H1 (cell line): ENCODE results near the gene AP3B2. TPM values are rescaled to one million over a fixed set of nuclear protein-coding genes. Genes with fewer than 3 reads are reported as not detected.
A peak's percentile ranks its signal among the peaks of the same experiment; 100 is the strongest.

Experiments
- CTCF ChIA-PET: fragments of 300-600 bp; sonication (Branson Sonifier 250); formaldehyde crosslinking; loops from one replicate; lab custom pipeline; 2021; ENCODE audit not compliant: partially characterized antibody; lab: Charles Lee
- POLR2A ChIA-PET: fragments of 300-600 bp; sonication (Branson Sonifier 250); formaldehyde crosslinking; loops from one replicate; lab custom pipeline; 2021; ENCODE audit warnings: inconsistent platforms; ENCODE audit not compliant: partially characterized antibody; lab: Charles Lee
- DNase-seq, 2 experiments: peaks; one replicate each; pipeline versions ENCODE4 v3.0.0 to v3.0.0-alpha.2; 2010 to 2022; ENCODE audit warnings: low spot score in 2 of 2, low read depth in 1 of 2, mixed read lengths in 1 of 2
- FAIRE-seq: peaks from 2 replicates; lab custom pipeline; 2011; peaks lifted over from hg19 to GRCh38; lab: Jason Lieb, UNC
- H2AFZ ChIP-seq: 2 replicates; pipeline ENCODE4 v1.8.1; 2012; ENCODE audit warnings: low read length, inconsistent platforms
- H2AK5ac ChIP-seq: 2 replicates; pipeline ENCODE4 v1.6.1; 2013; ENCODE audit warnings: low read depth, low read length
- H2BK120ac ChIP-seq: replicated peaks from 2 replicates; pipeline ENCODE3; 2013; ENCODE audit warnings: low read depth, low read length, inconsistent platforms
- H2BK12ac ChIP-seq: 2 replicates; pipeline ENCODE4 v1.6.1; 2013; ENCODE audit warnings: low read depth, low read length
- H2BK15ac ChIP-seq: 2 replicates; pipeline ENCODE4 v1.6.1; 2013; ENCODE audit warnings: low read length
- H2BK20ac ChIP-seq: 2 replicates; pipeline ENCODE4 v1.6.1; 2013; ENCODE audit warnings: low read length
- H2BK5ac ChIP-seq: 2 replicates; pipeline ENCODE4 v1.6.1; 2013; ENCODE audit warnings: low read depth, low read length
- H3K14ac ChIP-seq: 2 replicates; pipeline ENCODE4 v1.6.1; 2013; ENCODE audit warnings: inconsistent platforms; ENCODE audit not compliant: insufficient read length
- H3K18ac ChIP-seq: 2 replicates; pipeline ENCODE4 v1.6.1; 2013; ENCODE audit warnings: low read length; ENCODE audit errors: extremely low read depth
- H3K23ac ChIP-seq: 2 replicates; pipeline ENCODE4 v1.6.1; 2013; ENCODE audit warnings: inconsistent platforms; ENCODE audit not compliant: insufficient read length
- H3K23me2 ChIP-seq: 2 replicates; pipeline ENCODE4 v1.6.1; 2013; ENCODE audit warnings: low read depth, low read length
- H3K27ac ChIP-seq: 2 replicates; pipeline ENCODE4 v1.6.1; 2011; ENCODE audit warnings: low read depth, low read length, inconsistent platforms
- H3K27me3 ChIP-seq, 4 experiments: replicated peaks in 1 of 4; 1 replicate in 1 of 4; 2 replicates in 3 of 4; pipeline versions ENCODE4 v1.6.1 to v1.8.1; 2011 to 2013; ENCODE audit warnings: low read length in 3 of 4, mild to moderate bottlenecking in 3 of 4, inconsistent platforms in 2 of 4, mixed read lengths in 2 of 4, moderate library complexity in 1 of 4; ENCODE audit not compliant: control insufficient read depth in 3 of 4, insufficient read depth in 3 of 4; ENCODE audit errors: extremely low read depth in 1 of 4
- H3K36me3 ChIP-seq, 4 experiments: 2 replicates each; pipeline versions ENCODE4 v1.6.1 to v1.8.1; 2011 to 2013; ENCODE audit warnings: mild to moderate bottlenecking in 4 of 4, low read length in 3 of 4, moderate library complexity in 2 of 4, control low read depth in 1 of 4, inconsistent platforms in 1 of 4; ENCODE audit not compliant: insufficient read depth in 4 of 4, control insufficient read depth in 2 of 4
- H3K4ac ChIP-seq: replicated peaks from 2 replicates; pipeline ENCODE3; 2013; ENCODE audit warnings: low read length, low read depth, mixed read lengths, inconsistent platforms; ENCODE audit not compliant: insufficient read length
- H3K4me1 ChIP-seq, 4 experiments: replicated peaks in 1 of 4; 1 replicate in 1 of 4; 2 replicates in 3 of 4; pipeline versions ENCODE4 v1.6.1 to v1.8.1; 2011 to 2013; ENCODE audit warnings: low read length in 3 of 4, inconsistent platforms in 2 of 4, mixed read lengths in 1 of 4; ENCODE audit not compliant: insufficient read depth in 4 of 4, control insufficient read depth in 3 of 4
- H3K4me2 ChIP-seq, 2 experiments: 2 replicates each; pipeline versions ENCODE4 v1.6.1 to v1.8.1; 2011 to 2013; ENCODE audit warnings: low read depth in 2 of 2, low read length in 2 of 2, control low read depth in 1 of 2, inconsistent platforms in 1 of 2, mild to moderate bottlenecking in 1 of 2; ENCODE audit not compliant: insufficient read depth in 1 of 2
- H3K4me3 ChIP-seq, 4 experiments: fragments of 200-600, 300-600 bp in 1 of 4; sonication (generic), shearing (Covaris generic), sonication (Bioruptor Twin) in 1 of 4; 2 replicates each; pipeline versions ENCODE4 v1.5.1 to v1.8.1; 2011 to 2016; ENCODE audit warnings: low read length in 4 of 4, low read depth in 3 of 4, control low read depth in 2 of 4, inconsistent platforms in 2 of 4, mild to moderate bottlenecking in 2 of 4, mixed read lengths in 1 of 4, moderate library complexity in 1 of 4; ENCODE audit not compliant: insufficient read depth in 2 of 4; ENCODE audit errors: extremely low read depth in 1 of 4
- H3K56ac ChIP-seq: replicated peaks from 2 replicates; pipeline ENCODE3; 2013; ENCODE audit warnings: low read depth, mild to moderate bottlenecking, mixed read lengths, low read length, inconsistent platforms; ENCODE audit not compliant: insufficient read length
- H3K79me1 ChIP-seq: 2 replicates; pipeline ENCODE4 v1.6.1; 2013; ENCODE audit warnings: low read depth, low read length, control low read depth
- H3K79me2 ChIP-seq, 2 experiments: 2 replicates each; pipeline versions ENCODE4 v1.6.1 to v1.8.1; 2012 to 2013; ENCODE audit warnings: low read length in 2 of 2, mild to moderate bottlenecking in 2 of 2, inconsistent platforms in 1 of 2; ENCODE audit not compliant: insufficient read depth in 2 of 2, control insufficient read depth in 1 of 2
- H3K9ac ChIP-seq, 4 experiments: replicated peaks in 1 of 4; 1 replicate in 1 of 4; 2 replicates in 3 of 4; pipeline versions ENCODE4 v1.6.1 to v1.8.1; 2011 to 2013; ENCODE audit warnings: low read depth in 3 of 4, low read length in 3 of 4, control low read depth in 2 of 4, mild to moderate bottlenecking in 2 of 4, moderate library complexity in 2 of 4, inconsistent platforms in 1 of 4; ENCODE audit errors: extremely low read depth in 1 of 4
- H3K9me3 ChIP-seq, 2 experiments: 2 replicates each; pipeline versions ENCODE4 v1.6.1 to v1.8.1; 2012 to 2013; ENCODE audit warnings: mild to moderate bottlenecking in 2 of 2, moderate library complexity in 2 of 2, control low read depth in 1 of 2, inconsistent platforms in 1 of 2, low read depth in 1 of 2, low read length in 1 of 2, mixed read lengths in 1 of 2; ENCODE audit not compliant: insufficient read depth in 2 of 2
- H4K20me1 ChIP-seq, 2 experiments: replicated peaks in 1 of 2; 2 replicates each; pipeline versions ENCODE3 to v1.8.1; 2011 to 2013; ENCODE audit warnings: inconsistent platforms in 2 of 2, low read length in 2 of 2, mild to moderate bottlenecking in 1 of 2; ENCODE audit not compliant: insufficient read depth in 2 of 2, control insufficient read depth in 1 of 2
- H4K5ac ChIP-seq: 2 replicates; pipeline ENCODE4 v1.6.1; 2013; ENCODE audit warnings: low read length, low read depth, mixed read lengths, inconsistent platforms; ENCODE audit not compliant: insufficient read length
- H4K8ac ChIP-seq: 2 replicates; pipeline ENCODE4 v1.8.0; 2013; ENCODE audit warnings: mild to moderate bottlenecking, moderate library complexity, low read length, inconsistent platforms; ENCODE audit not compliant: insufficient read depth; ENCODE audit errors: extremely low read depth
- H4K91ac ChIP-seq: replicated peaks from 2 replicates; pipeline ENCODE3; 2013; ENCODE audit warnings: low read length, mixed read lengths, inconsistent platforms; ENCODE audit not compliant: insufficient read length
- CREB1 ChIP-seq: IDR thresholded peaks from 2 replicates; pipeline ENCODE4 v1.6.1; 2012; ENCODE audit warnings: inconsistent platforms
- CTBP2 ChIP-seq: IDR thresholded peaks from 2 replicates; pipeline ENCODE4 v1.7.0; 2011; ENCODE audit warnings: borderline replicate concordance, mild to moderate bottlenecking, moderate library complexity, mixed read lengths, low read length; ENCODE audit not compliant: insufficient read depth, insufficient read length
- KDM1A ChIP-seq: fragments of 200-600, 300-600 bp; sonication (generic); IDR thresholded peaks from 2 replicates; pipeline ENCODE4 v1.7.1; 2016; ENCODE audit warnings: mild to moderate bottlenecking, low read length, borderline replicate concordance
- NANOG ChIP-seq: IDR thresholded peaks from 2 replicates; pipeline ENCODE4 v1.6.1; 2011; ENCODE audit warnings: low read length, low read depth, mild to moderate bottlenecking, inconsistent platforms; ENCODE audit not compliant: insufficient read depth, poor library complexity, severe bottlenecking
- NRF1 ChIP-seq: IDR thresholded peaks from 2 replicates; pipeline ENCODE4 v1.6.1; 2011; ENCODE audit warnings: mild to moderate bottlenecking, low read depth, low read length, improper control_type of control experiment
- RNF2 ChIP-seq: fragments of 200-900, 300-1000 bp; sonication (generic); IDR thresholded peaks from 2 replicates; pipeline ENCODE4 v1.7.1; 2016; ENCODE audit warnings: borderline replicate concordance, low read depth, mild to moderate bottlenecking, antibody characterized with exemption, low read length; ENCODE audit not compliant: poor library complexity, severe bottlenecking; ENCODE audit errors: missing control alignments
- RXRA ChIP-seq: IDR thresholded peaks from 2 replicates; pipeline ENCODE4 v1.6.1; 2011; ENCODE audit warnings: low read depth, mild to moderate bottlenecking, low read length, moderate library complexity; ENCODE audit not compliant: insufficient read depth
- SP1 ChIP-seq: IDR thresholded peaks from 2 replicates; pipeline ENCODE4 v1.6.1; 2011; ENCODE audit warnings: low read depth, low read length
- TAF1 ChIP-seq: IDR thresholded peaks from 2 replicates; pipeline ENCODE4 v1.6.1; 2011; ENCODE audit warnings: mild to moderate bottlenecking, low read depth, low read length
- WGBS, 2 experiments: shearing (Covaris generic) in 1 of 2; methylation state at CpG; one replicate each; pipeline versions ENCODE4 v1.1.6 to v1.1.7; 2013 to 2015; ENCODE audit warnings: low lambda C conversion rate in 2 of 2, mixed read lengths in 2 of 2, inconsistent platforms in 1 of 2, low coverage in 1 of 2, missing lambda C conversion rate in 1 of 2; ENCODE audit not compliant: insufficient replicate concordance in 2 of 2, insufficient coverage in 1 of 2, insufficient read length in 1 of 2; ENCODE audit errors: extremely low coverage in 1 of 2, missing lambda C conversion rate in 1 of 2; 5-methylcytosine and 5-hydroxymethylcytosine counted together
- polyA plus RNA-seq, 7 experiments: library from polyadenylated mRNA; depleted of rRNA in 3 of 7; stranded (reverse) in 5 of 7; unstranded in 2 of 7; fragments of >200 nt in 5 of 7; fragments of 200-250 nt in 2 of 7; gene quantifications; 1 replicate in 5 of 7; 2 replicates in 1 of 7; 4 replicates in 1 of 7; pipeline versions ENCODE4 v1.2.1 to v1.2.3, GENCODE V29; 2011 to 2013; ENCODE audit warnings: missing spikeins in 2 of 7, mixed read lengths in 2 of 7
- total RNA-seq: library from RNA; stranded (reverse); fragmentation: NEBNext Ultra II Directional; extraction: Animal tissue kit (Norgen Biotek cat#: 25700); gene quantifications from 2 replicates; pipeline ENCODE4 v1.2.1, GENCODE V29; 2021
- TF ChIP-seq, protein P1 (sequence below): IDR thresholded peaks from 2 replicates; pipeline ENCODE4 v1.6.1; 2011; ENCODE audit warnings: low read length, improper control_type of control experiment
- TF ChIP-seq, protein P2 (sequence below): IDR thresholded peaks from 2 replicates; pipeline ENCODE4 v1.6.1; 2011; ENCODE audit warnings: low read depth, mild to moderate bottlenecking, low read length; ENCODE audit not compliant: insufficient read depth

Gene AP3B2
- total and polyA plus RNA-seq, 2 of the 8 experiments (the other 6 are each of a cell fraction or from before 2014, with no cell fraction given) = 21.8 to 25.7 TPM

DNA sequence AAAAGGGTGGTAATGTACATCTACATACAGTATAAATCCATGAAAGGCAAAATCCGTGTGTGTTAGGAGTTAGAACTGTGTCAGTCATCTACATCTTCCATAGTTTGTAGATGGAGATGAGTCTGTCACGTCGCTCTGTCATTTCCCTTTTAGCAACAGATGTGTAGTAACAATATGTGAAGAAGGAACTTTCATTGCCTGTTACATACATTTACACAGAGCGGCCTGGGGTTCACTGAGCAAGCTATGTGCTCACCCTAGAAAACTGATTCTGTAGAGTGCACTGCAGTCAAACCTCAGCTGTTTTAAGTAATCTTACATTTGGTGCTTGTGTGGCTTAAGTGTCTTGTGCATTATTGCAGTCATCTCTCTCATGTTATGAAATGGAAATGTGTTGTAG lies 41.6 kb upstream of the AP3B2 start:
- Histone ChIP-seq H3K9ac (peak overlapping the region in 2 of 4 experiments; percentile 60 to 61; a peak in 4 of 7 replicates), H3K4me2 (peak overlapping the region; percentile 89), H3K18ac (no peak overlapping the region), H4K5ac (no peak overlapping the region), H2BK5ac (no peak overlapping the region), H3K4ac (no peak overlapping the region), H4K20me1 (peaks cover 0 to 7% of the 10 kb centered on the region in 2 experiments), H2BK12ac (no peak overlapping the region), H4K8ac (no peak overlapping the region), H3K9me3 (no peaks in the 10 kb centered on the region), H3K23me2 (peaks cover 6% of the 10 kb centered on the region; the same call in 1 of the 2 replicates), H3K4me1 (peaks cover 0 to 5% (median 2%) of the 10 kb centered on the region in 4 experiments; a peak in 3 of 7 replicates), H3K56ac (no peak overlapping the region), H2BK20ac (no peak overlapping the region), H3K79me2 (peaks cover 4 to 29% of the 10 kb centered on the region in 2 experiments; a peak in 3 of 4 replicates), H2BK15ac (no peak overlapping the region), H3K14ac (no peak overlapping the region), H4K91ac (no peak overlapping the region), H3K27me3 (no peaks in the 10 kb centered on the region), H3K23ac (no peak overlapping the region), H2AFZ (no peak overlapping the region), H3K27ac (no peak overlapping the region), H2BK120ac (no peak overlapping the region), H3K36me3 (peaks cover 5 to 21% (median 10%) of the 10 kb centered on the region in 4 experiments; a peak in 7 of 8 replicates), H3K79me1 (peaks cover 6% of the 10 kb centered on the region; the same call in 1 of the 2 replicates), H2AK5ac (no peak overlapping the region), H3K4me3 (peak overlapping the region; percentile 72 to 86 (median 83))
- WGBS, 2 experiments = 67% methylated on average over 4 of the region's 4 CpGs; no CpG with 5 or more reads in 1 of the 2 experiments
- DNase-seq (no peak), FAIRE-seq (no peak)
- ChIA-PET POLR2A (interaction anchor here (1.1 to 3.4 kb wide), 6 partner anchors 7 to 64 kb away, joined by 3 to 25 read pairs (median 4); partner anchors contain the start of gene AP3B2), CTCF (interaction anchor here (0.8 to 2.4 kb wide), 8 partner anchors 8 to 225 kb away, joined by 3 to 7 read pairs (median 4); no protein-coding TSS in a partner anchor)
- TF ChIP-seq, protein P1, sequence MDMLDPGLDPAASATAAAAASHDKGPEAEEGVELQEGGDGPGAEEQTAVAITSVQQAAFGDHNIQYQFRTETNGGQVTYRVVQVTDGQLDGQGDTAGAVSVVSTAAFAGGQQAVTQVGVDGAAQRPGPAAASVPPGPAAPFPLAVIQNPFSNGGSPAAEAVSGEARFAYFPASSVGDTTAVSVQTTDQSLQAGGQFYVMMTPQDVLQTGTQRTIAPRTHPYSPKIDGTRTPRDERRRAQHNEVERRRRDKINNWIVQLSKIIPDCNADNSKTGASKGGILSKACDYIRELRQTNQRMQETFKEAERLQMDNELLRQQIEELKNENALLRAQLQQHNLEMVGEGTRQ = no peak
- TF ChIP-seq, protein P2, sequence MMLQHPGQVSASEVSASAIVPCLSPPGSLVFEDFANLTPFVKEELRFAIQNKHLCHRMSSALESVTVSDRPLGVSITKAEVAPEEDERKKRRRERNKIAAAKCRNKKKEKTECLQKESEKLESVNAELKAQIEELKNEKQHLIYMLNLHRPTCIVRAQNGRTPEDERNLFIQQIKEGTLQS = no peak
- TF ChIP-seq SP1 (no peak), NRF1 (no peak), CREB1 (no peak), RXRA (no peak), KDM1A (no peak), CTBP2 (no peak), NANOG (no peak), RNF2 (no peak), TAF1 (no peak)
